Stimulated activated CD8-positive, alpha-beta memory T cell treated with anti-CD3 and anti-CD28 coated beads, Interleukin-12 subunit alpha, Interleukin-12 subunit beta, amount 100 ng/mL, for 1 hour (primary cell): ENCODE measurements around the gene NEUROD2.
A peak's percentile ranks its signal among the peaks of the same experiment; 100 is the strongest.

Experiments
- DNase-seq: peaks from one replicate; pipeline ENCODE4 v3.0.0-alpha.2; 2020; ENCODE audit warnings: low read depth

The NEUROD2 gene

GRCh38 chr17:39607851-39608130 lies at the start of gene NEUROD2:
NEUROD2 (minus strand) TSS chr17:39607920; CDS start chr17:39606599, 1,321 bp downstream.
- no peak for DNase-seq

GRCh38 chr17:39655105-39655504 lies 47.4 kb upstream of the NEUROD2 start:
- no peak for DNase-seq

- peak; percentile 66 for DNase-seq
These were observed 46.1 kb upstream of the NEUROD2 start for GRCh38 chr17:39653662-39654331.

GRCh38 chr17:39653316-39653661 lies 45.6 kb upstream of the NEUROD2 start:
- DNase-seq = no peak

GRCh38 chr17:39652587-39653315 lies 45.0 kb upstream of the NEUROD2 start:
- DNase-seq = no peak

- no peak for DNase-seq
These were observed 44.3 kb upstream of the NEUROD2 start for GRCh38 chr17:39651923-39652586.

GRCh38 chr17:39650121-39650579 lies 42.4 kb upstream of the NEUROD2 start:
- no peak for DNase-seq

- no peak for DNase-seq
These were observed 41.1 kb upstream of the NEUROD2 start for GRCh38 chr17:39648616-39649366.

- DNase-seq = no peak
These were observed 39.5 kb upstream of the NEUROD2 start for GRCh38 chr17:39647256-39647655.

GRCh38 chr17:39643271-39643670 lies 35.6 kb upstream of the NEUROD2 start:
- DNase-seq = no peak

GRCh38 chr17:39642291-39643074 lies 34.8 kb upstream of the NEUROD2 start:
- DNase-seq = no peak

GRCh38 chr17:39641883-39642282 lies 34.2 kb upstream of the NEUROD2 start:
- no peak for DNase-seq

GRCh38 chr17:39641097-39641496 lies 33.4 kb upstream of the NEUROD2 start:
- no peak for DNase-seq

- no peak for DNase-seq
These were observed 32.9 kb upstream of the NEUROD2 start for GRCh38 chr17:39640591-39641031.

GRCh38 chr17:39639566-39640458 lies 32.1 kb upstream of the NEUROD2 start:
- no peak for DNase-seq

- no peak for DNase-seq
These were observed 31.3 kb upstream of the NEUROD2 start for GRCh38 chr17:39639043-39639442.

- no peak for DNase-seq
These were observed 30.6 kb upstream of the NEUROD2 start for GRCh38 chr17:39638317-39638716.

- peak; percentile 81 for DNase-seq
These were observed 29.4 kb upstream of the NEUROD2 start, which contains the start of gene STARD3 for GRCh38 chr17:39636927-39637736. STARD3 (plus strand) TSS chr17:39637144; CDS start chr17:39653532, 16,388 bp downstream.

GRCh38 chr17:39636587-39636926 lies 28.8 kb upstream of the NEUROD2 start:
- no peak for DNase-seq
